Esophagus (tissue), 2 donors: ENCODE results near the gene PALLD. TPM values are rescaled to one million over a fixed set of nuclear protein-coding genes. Genes with fewer than 3 reads are reported as not detected.

Experiments
- H3K27ac ChIP-seq, 2 donors: one replicate each; pipeline ENCODE4 v1.5.1; 2013; ENCODE audit warnings: low read depth in 2 of 2, mild to moderate bottlenecking in 2 of 2, inconsistent platforms in 1 of 2, low read length in 1 of 2, moderate library complexity in 1 of 2
- H3K27me3 ChIP-seq, 2 donors: one replicate each; pipeline ENCODE4 v1.6.1; 2013; ENCODE audit warnings: low read length in 2 of 2, control low read depth in 1 of 2, mild to moderate bottlenecking in 1 of 2; ENCODE audit not compliant: insufficient read depth in 2 of 2, control insufficient read depth in 1 of 2
- H3K36me3 ChIP-seq, 2 donors: one replicate each; pipeline ENCODE4 v1.6.1; 2013; ENCODE audit warnings: low read length in 1 of 2; ENCODE audit not compliant: control insufficient read depth in 2 of 2, insufficient read depth in 2 of 2
- H3K4me1 ChIP-seq, 2 donors: one replicate each; pipeline ENCODE4 v1.6.1; 2013; ENCODE audit warnings: low read length in 1 of 2; ENCODE audit not compliant: control insufficient read depth in 2 of 2, insufficient read depth in 2 of 2
- H3K4me3 ChIP-seq, 2 donors: one replicate each; pipeline ENCODE4 v1.5.1; 2013; ENCODE audit warnings: low read length in 2 of 2, mild to moderate bottlenecking in 2 of 2, low read depth in 1 of 2, moderate library complexity in 1 of 2
- H3K9me3 ChIP-seq, 2 donors: one replicate each; pipeline ENCODE4 v1.6.1; 2013; ENCODE audit warnings: mild to moderate bottlenecking in 2 of 2, low read depth in 1 of 2, low read length in 1 of 2, moderate library complexity in 1 of 2; ENCODE audit not compliant: control insufficient read depth in 2 of 2, insufficient read depth in 1 of 2
- WGBS, 2 donors: extraction: QIAGEN DNeasy Blood & Tissue Kit; methylation state at CpG; one replicate each; pipeline ENCODE4 v1.1.7; 2013; 5-methylcytosine and 5-hydroxymethylcytosine counted together
- polyA plus RNA-seq, 2 donors: library from polyadenylated mRNA; stranded (reverse); fragments of 200-250 nt; gene quantifications; one replicate each; pipeline ENCODE4 v1.2.3, GENCODE V29; 2013
- donor health status: healthy with polysubstance abuse.
- donor health status: Bipolar disorder and iron deficiency.

Gene PALLD
- polyA plus RNA-seq, 2 donors = 34.7 to 101 TPM

- no peaks in the 10 kb centered on the region for H3K4me1 ChIP-seq
- no peaks in the 10 kb centered on the region for H3K27me3 ChIP-seq
- no peak overlapping the region for H3K4me3 ChIP-seq
- H3K27ac ChIP-seq = no peak overlapping the region
- WGBS, 2 donors = 75 to 79% methylated on average over 5 of the region's 5 CpGs
- H3K36me3 ChIP-seq = no peaks in the 10 kb centered on the region
- no peaks in the 10 kb centered on the region for H3K9me3 ChIP-seq
Measured at GRCh38 chr4:168822481-168822880, 325.6 kb downstream of the PALLD start.

- Histone ChIP-seq H3K4me1 (no peaks in the 10 kb centered on the region), H3K27ac (no peak overlapping the region), H3K36me3 (no peaks in the 10 kb centered on the region), H3K4me3 (no peak overlapping the region), H3K9me3 (no peaks in the 10 kb centered on the region), H3K27me3 (no peaks in the 10 kb centered on the region)
- WGBS, 2 donors = 97 to 98% methylated on average over 3 of the region's 3 CpGs
Measured at GRCh38 chr4:168825975-168826374, 329.1 kb downstream of the PALLD start.

GRCh38 chr4:168826620-168827019 is 329.8 kb downstream of the PALLD start:
- Histone ChIP-seq H3K9me3 (no peaks in the 10 kb centered on the region), H3K27me3 (no peaks in the 10 kb centered on the region), H3K4me1 (no peaks in the 10 kb centered on the region), H3K27ac (no peak overlapping the region), H3K4me3 (no peak overlapping the region), H3K36me3 (no peaks in the 10 kb centered on the region)
- 90 to 98% methylated on average over 3 of the region's 3 CpGs for WGBS, 2 donors

- H3K27me3 ChIP-seq = no peaks in the 10 kb centered on the region
- H3K27ac ChIP-seq = peak overlapping the region in 1 of 2 donors; percentile 60
- H3K9me3 ChIP-seq = no peaks in the 10 kb centered on the region
- WGBS, 2 donors = 65 to 73% methylated on average over 6 of the region's 6 CpGs
- H3K36me3 ChIP-seq = no peaks in the 10 kb centered on the region
- H3K4me1 ChIP-seq = peaks cover 0 to under 1% of the 10 kb centered on the region in 2 donors
- H3K4me3 ChIP-seq = peak overlapping the region in 1 of 2 donors; percentile 97
Measured at GRCh38 chr4:168830777-168831512, 334.1 kb downstream of the PALLD start.

- Histone ChIP-seq H3K36me3 (no peaks in the 10 kb centered on the region), H3K4me1 (peaks cover 0 to 2% of the 10 kb centered on the region in 2 donors), H3K27ac (peak overlapping the region; percentile 60 to 66), H3K27me3 (no peaks in the 10 kb centered on the region), H3K9me3 (no peaks in the 10 kb centered on the region), H3K4me3 (peak overlapping the region; percentile 73 to 97)
- 4% methylated on average over 14 of the region's 14 CpGs for WGBS, 2 donors
Measured at GRCh38 chr4:168831585-168831918, 334.7 kb downstream of the PALLD start.

- WGBS, 2 donors = 0 to 1% methylated on average over 43 to 68 of the region's 68 CpGs
- H3K4me1 ChIP-seq = peaks cover 0 to 2% of the 10 kb centered on the region in 2 donors
- no peaks in the 10 kb centered on the region for H3K36me3 ChIP-seq
- H3K4me3 ChIP-seq = peak overlapping the region; percentile 73 to 97
- no peaks in the 10 kb centered on the region for H3K9me3 ChIP-seq
- peak overlapping the region; percentile 91 to 94 for H3K27ac ChIP-seq
- no peaks in the 10 kb centered on the region for H3K27me3 ChIP-seq
Measured at GRCh38 chr4:168831919-168832762, 335.3 kb downstream of the PALLD start.

- Histone ChIP-seq H3K4me1 (peaks cover 0 to 2% of the 10 kb centered on the region in 2 donors), H3K9me3 (no peaks in the 10 kb centered on the region), H3K27me3 (no peaks in the 10 kb centered on the region), H3K36me3 (no peaks in the 10 kb centered on the region), H3K4me3 (peak overlapping the region; percentile 73 to 97), H3K27ac (peak overlapping the region; percentile 91 to 94)
- WGBS, 2 donors = 5 to 6% methylated on average over 56 to 59 of the region's 59 CpGs
Measured at GRCh38 chr4:168832763-168833575, 336.1 kb downstream of the PALLD start.

GRCh38 chr4:168833881-168834280 is 337.0 kb downstream of the PALLD start:
- 54 to 72% methylated on average over 2 of the region's 2 CpGs for WGBS, 2 donors

GRCh38 chr4:168835880-168836454 is 339.1 kb downstream of the PALLD start:
- Histone ChIP-seq H3K27ac (peak overlapping the region; percentile 29 to 80), H3K9me3 (no peaks in the 10 kb centered on the region), H3K27me3 (no peaks in the 10 kb centered on the region), H3K4me1 (peaks cover 0 to 2% of the 10 kb centered on the region in 2 donors), H3K4me3 (peak overlapping the region in 1 of 2 donors; percentile 97), H3K36me3 (no peaks in the 10 kb centered on the region)
- WGBS, 2 donors = 75 to 81% methylated on average over 9 of the region's 9 CpGs

More at GRCh38 chr4:168833881-168834280, 337.0 kb downstream of the PALLD start:
- H3K4me3 ChIP-seq = peak overlapping the region in 1 of 2 donors; percentile 97
- peaks cover 0 to 2% of the 10 kb centered on the region in 2 donors for H3K4me1 ChIP-seq
- H3K9me3 ChIP-seq = no peaks in the 10 kb centered on the region
- no peaks in the 10 kb centered on the region for H3K36me3 ChIP-seq
- no peaks in the 10 kb centered on the region for H3K27me3 ChIP-seq
- H3K27ac ChIP-seq = peak overlapping the region; percentile 29 to 71
